Endothelial cell of umbilical vein (primary cell): Measurements from ENCODE around the gene ADGRG7.

Experiments
- FOS ChIP-seq: IDR thresholded peaks from 2 replicates; pipeline ENCODE4 v1.6.1; 2011; ENCODE audit warnings: mild to moderate bottlenecking, low read length, moderate library complexity, borderline replicate concordance; ENCODE audit not compliant: insufficient read depth
- MYC ChIP-seq: IDR thresholded peaks from one replicate; pipeline ENCODE4 v1.6.1; 2011; ENCODE audit warnings: mild to moderate bottlenecking, low read depth, low read length

GRCh38 chr3:100563652-100564211, 45.7 kb upstream of the ADGRG7 start:
- TF ChIP-seq MYC (no peak), FOS (no peak)
